Colonic mucosa (tissue), 4 donors: ENCODE results near the gene PKD2L2. TPM values are rescaled to one million over a fixed set of nuclear protein-coding genes. Genes with fewer than 3 reads are reported as not detected.

Source experiments
- DNase-seq: peaks from one replicate; pipeline ENCODE4 v3.0.0-alpha.2; 2020
- H3K27ac ChIP-seq: fragments of 200-600 bp; one replicate; pipeline ENCODE4 v1.8.0; 2021
- H3K27me3 ChIP-seq: fragments of 200-600 bp; one replicate; pipeline ENCODE4 v1.8.0; 2021
- H3K36me3 ChIP-seq: fragments of 200-600 bp; one replicate; pipeline ENCODE4 v1.8.0; 2021
- H3K4me1 ChIP-seq: fragments of 200-600 bp; one replicate; pipeline ENCODE4 v1.8.0; 2021; ENCODE audit warnings: mild to moderate bottlenecking
- H3K4me3 ChIP-seq: fragments of 200-600 bp; one replicate; pipeline ENCODE4 v1.8.0; 2021
- H3K9ac ChIP-seq, 2 donors: one replicate each; pipeline ENCODE4 v1.7.0; 2013; ENCODE audit warnings: control low read depth in 2 of 2, low read depth in 2 of 2, low read length in 2 of 2
- H3K9me3 ChIP-seq: fragments of 200-600 bp; one replicate; pipeline ENCODE4 v1.8.0; 2021
- intact Hi-C: fragments of 100-400 bp; cut with DNase I; formaldehyde crosslinking; loops from one replicate; pipeline ENCODE4 v1.14.1; 2022
- total RNA-seq, 2 donors: library from RNA; stranded (reverse); fragmentation: NEBNext Ultra II Directional in 1 of 2; extraction: Animal tissue kit (Norgen Biotek cat#: 25700) in 1 of 2; gene quantifications; one replicate each; pipeline ENCODE4 v1.2.1, GENCODE V29; 2021
- TF ChIP-seq, protein P1 (sequence below): fragments of 200-600 bp; IDR thresholded peaks from one replicate; pipeline ENCODE4 v1.8.0; 2022; ENCODE audit warnings: antibody characterized with exemption, mild to moderate bottlenecking
- donor health status: healthy.
- donor health status: DM: no; HTN: no; CAD: no.
- donor health status: DM: no; HTN: no; CAD: no.

The PKD2L2 gene
- total RNA-seq, 2 donors from 2014 or later = not detected

DNA sequence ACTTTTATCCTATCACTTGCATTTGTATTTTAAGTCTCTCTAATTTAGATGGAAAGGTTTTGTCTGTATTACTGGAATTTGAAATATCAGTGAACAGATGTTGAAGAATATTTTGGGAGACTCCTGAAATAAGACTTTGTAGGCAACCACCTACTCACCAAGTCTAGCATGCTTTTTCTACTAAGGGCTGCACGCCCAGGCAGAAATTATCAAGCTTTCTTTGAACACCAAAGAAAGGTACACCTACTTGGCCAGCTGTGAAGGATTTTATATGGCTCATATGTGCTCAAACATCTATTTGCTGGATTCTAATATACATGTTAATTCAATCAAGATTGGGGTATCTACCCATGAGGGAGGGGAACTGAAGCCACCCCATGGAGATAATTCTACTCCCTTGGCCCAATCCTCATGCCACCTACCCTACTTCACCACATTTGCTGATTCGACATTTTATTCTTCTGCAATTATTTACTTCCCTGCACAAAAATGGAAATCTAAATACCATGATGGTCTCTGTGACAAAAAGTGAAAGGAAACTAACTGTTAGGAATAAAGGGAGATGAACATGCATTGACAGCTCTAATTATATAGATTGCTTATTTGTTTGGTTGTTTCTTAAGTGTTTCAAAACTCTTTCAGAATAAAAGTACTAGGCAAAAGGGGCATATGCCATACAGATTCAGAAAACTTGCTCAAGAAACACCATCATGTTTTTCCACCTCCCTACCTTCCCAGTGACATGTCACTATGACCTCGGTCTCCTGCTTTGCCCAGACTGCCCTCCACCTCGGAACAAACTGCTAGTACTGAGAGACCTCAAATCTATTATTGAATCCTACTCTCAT lies 22.5 kb upstream of the PKD2L2 start:
- intact Hi-C loops = no loop called here
- TF ChIP-seq, protein P1, sequence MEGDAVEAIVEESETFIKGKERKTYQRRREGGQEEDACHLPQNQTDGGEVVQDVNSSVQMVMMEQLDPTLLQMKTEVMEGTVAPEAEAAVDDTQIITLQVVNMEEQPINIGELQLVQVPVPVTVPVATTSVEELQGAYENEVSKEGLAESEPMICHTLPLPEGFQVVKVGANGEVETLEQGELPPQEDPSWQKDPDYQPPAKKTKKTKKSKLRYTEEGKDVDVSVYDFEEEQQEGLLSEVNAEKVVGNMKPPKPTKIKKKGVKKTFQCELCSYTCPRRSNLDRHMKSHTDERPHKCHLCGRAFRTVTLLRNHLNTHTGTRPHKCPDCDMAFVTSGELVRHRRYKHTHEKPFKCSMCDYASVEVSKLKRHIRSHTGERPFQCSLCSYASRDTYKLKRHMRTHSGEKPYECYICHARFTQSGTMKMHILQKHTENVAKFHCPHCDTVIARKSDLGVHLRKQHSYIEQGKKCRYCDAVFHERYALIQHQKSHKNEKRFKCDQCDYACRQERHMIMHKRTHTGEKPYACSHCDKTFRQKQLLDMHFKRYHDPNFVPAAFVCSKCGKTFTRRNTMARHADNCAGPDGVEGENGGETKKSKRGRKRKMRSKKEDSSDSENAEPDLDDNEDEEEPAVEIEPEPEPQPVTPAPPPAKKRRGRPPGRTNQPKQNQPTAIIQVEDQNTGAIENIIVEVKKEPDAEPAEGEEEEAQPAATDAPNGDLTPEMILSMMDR = no peak

DNA sequence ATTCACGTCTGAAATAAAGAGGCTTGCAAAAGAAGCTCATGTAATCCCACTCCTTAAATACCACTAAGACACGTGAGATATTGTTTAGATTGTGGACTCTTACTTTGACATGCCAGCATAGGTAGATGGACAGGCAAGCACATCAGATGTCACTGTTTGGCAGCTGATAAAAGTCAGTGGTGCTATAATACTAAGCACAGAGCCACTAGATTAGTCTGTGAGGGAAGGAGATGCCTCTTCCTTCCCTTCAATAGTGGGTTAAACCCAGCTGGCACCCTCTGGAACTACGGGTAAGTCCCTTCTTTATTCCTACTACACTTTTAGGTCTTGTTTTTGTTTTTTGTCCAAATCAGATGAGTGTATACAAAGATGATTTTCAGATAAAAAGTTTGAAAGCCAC lies 21.6 kb upstream of the PKD2L2 start, which contains the start of gene MYOT:
MYOT (plus strand) TSS at position 197 of the 400 bp plus-strand sequence. CDS start 2,792 bp downstream, outside the sequence.
- no peak for DNase-seq
- Histone ChIP-seq H3K27ac (no peak within 1 kb of the TSS), H3K9me3 (no peaks in the 10 kb centered on the region), H3K9ac (no peak within 1 kb of the TSS), H3K4me1 (no peaks in the 10 kb centered on the region), H3K27me3 (no peaks in the 10 kb centered on the region), H3K4me3 (no peak within 1 kb of the TSS), H3K36me3 (no peaks in the 10 kb centered on the region)
- intact Hi-C loops = no loop called here
- TF ChIP-seq, protein P1 = no peak

More for the DNA sequence above, 22.5 kb upstream of the PKD2L2 start:
- Histone ChIP-seq H3K4me1 (no peaks in the 10 kb centered on the region), H3K9ac (no peak overlapping the region), H3K9me3 (no peaks in the 10 kb centered on the region), H3K4me3 (no peak overlapping the region), H3K36me3 (no peaks in the 10 kb centered on the region), H3K27me3 (no peaks in the 10 kb centered on the region), H3K27ac (no peak overlapping the region)
- no peak for DNase-seq

- intact Hi-C loops = no loop called here
- TF ChIP-seq, protein P1 = no peak
- no peaks in the 10 kb centered on the region for H3K4me1 ChIP-seq
These were observed 18.5 kb upstream of the PKD2L2 start for GRCh38 chr5:137870647-137871339.

GRCh38 chr5:137871571-137871970 lies 17.7 kb upstream of the PKD2L2 start:
- intact Hi-C loops = no loop called here
- Histone ChIP-seq H3K4me1 (no peaks in the 10 kb centered on the region), H3K4me3 (no peak overlapping the region), H3K27me3 (no peaks in the 10 kb centered on the region), H3K9ac (no peak overlapping the region), H3K27ac (no peak overlapping the region), H3K9me3 (no peaks in the 10 kb centered on the region), H3K36me3 (no peaks in the 10 kb centered on the region)
- TF ChIP-seq, protein P1 = no peak
- DNase-seq = no peak

More at GRCh38 chr5:137870647-137871339, 18.5 kb upstream of the PKD2L2 start:
- Histone ChIP-seq H3K27ac (no peak overlapping the region), H3K9ac (no peak overlapping the region), H3K4me3 (no peak overlapping the region), H3K36me3 (no peaks in the 10 kb centered on the region), H3K9me3 (no peaks in the 10 kb centered on the region), H3K27me3 (no peaks in the 10 kb centered on the region)
- no peak for DNase-seq

GRCh38 chr5:137872466-137872865 lies 16.8 kb upstream of the PKD2L2 start:
- Histone ChIP-seq H3K9me3 (no peaks in the 10 kb centered on the region), H3K36me3 (no peaks in the 10 kb centered on the region), H3K27ac (no peak overlapping the region), H3K9ac (no peak overlapping the region), H3K4me1 (no peaks in the 10 kb centered on the region), H3K27me3 (no peaks in the 10 kb centered on the region), H3K4me3 (no peak overlapping the region)
- TF ChIP-seq, protein P1 = no peak
- no peak for DNase-seq
- intact Hi-C loops = no loop called here
